ENCODE results near the gene PGS1.
"Not testable (repeated sequence)": the region's sequence is repeated elsewhere in the genome, so short reads cannot be mapped to it uniquely, and the experiment has no call there.

The PGS1 gene, protein sequence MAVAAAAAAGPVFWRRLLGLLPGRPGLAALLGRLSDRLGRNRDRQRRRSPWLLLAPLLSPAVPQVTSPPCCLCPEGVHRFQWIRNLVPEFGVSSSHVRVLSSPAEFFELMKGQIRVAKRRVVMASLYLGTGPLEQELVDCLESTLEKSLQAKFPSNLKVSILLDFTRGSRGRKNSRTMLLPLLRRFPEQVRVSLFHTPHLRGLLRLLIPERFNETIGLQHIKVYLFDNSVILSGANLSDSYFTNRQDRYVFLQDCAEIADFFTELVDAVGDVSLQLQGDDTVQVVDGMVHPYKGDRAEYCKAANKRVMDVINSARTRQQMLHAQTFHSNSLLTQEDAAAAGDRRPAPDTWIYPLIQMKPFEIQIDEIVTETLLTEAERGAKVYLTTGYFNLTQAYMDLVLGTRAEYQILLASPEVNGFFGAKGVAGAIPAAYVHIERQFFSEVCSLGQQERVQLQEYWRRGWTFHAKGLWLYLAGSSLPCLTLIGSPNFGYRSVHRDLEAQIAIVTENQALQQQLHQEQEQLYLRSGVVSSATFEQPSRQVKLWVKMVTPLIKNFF

DNA sequence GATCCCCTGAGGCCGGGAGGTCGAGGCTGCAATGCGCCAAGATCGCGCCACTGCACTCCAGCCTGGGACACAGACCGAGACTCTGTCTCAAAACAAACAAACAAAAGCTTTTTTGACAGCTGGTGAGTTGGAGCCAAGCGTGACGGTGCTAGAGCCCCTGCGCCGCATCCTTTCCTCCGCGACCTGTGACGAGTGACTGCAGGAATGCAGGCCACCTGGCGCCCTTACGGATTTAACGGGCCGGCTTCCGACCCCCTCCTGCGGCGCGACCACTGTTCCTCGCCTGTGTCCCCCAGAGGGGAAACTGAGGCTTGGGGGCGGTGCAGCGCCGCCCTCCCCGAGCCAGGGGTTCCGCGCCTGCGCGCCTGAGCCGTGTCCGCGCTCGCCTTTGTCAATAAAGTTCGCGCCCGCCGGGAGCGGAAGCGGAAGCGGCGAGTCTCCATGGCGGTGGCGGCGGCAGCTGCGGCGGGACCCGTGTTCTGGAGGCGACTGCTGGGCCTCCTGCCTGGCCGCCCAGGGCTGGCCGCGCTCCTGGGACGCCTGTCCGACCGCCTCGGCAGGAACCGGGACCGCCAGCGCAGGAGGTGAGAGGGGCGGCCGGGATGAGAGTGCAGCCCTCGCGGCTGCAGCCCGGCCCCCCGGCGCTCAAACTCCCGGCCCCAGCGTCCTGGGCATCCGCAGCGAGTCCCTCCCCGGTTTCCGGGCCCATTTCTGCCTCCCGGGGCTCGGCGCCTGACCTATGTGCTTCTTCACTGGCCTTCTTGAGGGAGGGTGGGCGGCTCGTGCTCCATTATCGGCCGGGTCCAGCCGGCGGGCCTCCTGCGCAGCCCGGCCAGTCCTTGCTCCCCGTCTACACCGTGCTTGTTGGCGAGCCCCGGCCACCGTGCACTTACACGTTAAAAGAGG lies at the start of gene PGS1:
TSS of gene PGS1 (plus strand) at position 425 of the 906 bp plus-strand sequence. CDS start at position 442, 17 bp downstream.
- DNase-seq (ENCODE audit: low spot score), result peak; percentile 77

DNA sequence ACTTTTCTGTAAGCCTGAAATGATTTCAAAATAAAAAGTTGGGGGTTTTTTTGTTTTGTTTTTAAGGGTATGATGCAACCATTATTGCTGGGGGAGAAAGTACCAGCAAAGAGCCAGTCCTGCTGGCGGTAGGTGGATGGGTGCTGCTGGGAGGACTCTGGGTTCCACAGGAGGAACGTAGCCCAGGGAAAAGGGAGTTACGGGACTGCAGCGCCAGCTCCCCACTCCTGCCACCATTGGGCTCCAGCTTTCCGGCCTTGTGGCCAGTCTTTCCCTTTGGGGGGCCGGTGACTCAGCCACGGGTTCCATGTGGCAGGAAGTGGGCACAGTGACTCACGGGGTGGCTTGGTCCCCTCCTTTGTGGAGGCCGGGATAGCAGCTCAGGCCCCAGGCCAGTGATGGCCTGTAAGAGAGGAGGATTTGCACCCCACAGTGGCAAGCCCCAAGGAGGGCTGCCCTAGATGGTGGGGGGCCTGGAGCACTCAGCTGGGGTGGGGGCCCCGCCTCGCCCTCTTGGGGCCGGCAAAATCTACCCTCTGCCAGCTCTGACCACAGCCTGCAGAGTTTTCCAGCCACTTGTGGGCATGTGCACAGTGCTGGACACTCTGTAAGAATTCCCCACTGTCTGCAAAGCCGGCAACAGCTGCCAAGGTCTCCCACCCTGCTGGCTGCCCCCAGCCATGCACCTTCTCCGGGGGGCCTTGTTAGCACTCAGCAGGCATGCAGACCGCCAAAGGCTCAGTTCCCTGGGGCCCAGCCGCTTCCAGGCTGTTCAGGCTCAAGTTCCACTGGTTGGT lies 49.0 kb upstream of the PGS1 start:
- no peak for DNase-seq (ENCODE audit: low spot score)

DNA sequence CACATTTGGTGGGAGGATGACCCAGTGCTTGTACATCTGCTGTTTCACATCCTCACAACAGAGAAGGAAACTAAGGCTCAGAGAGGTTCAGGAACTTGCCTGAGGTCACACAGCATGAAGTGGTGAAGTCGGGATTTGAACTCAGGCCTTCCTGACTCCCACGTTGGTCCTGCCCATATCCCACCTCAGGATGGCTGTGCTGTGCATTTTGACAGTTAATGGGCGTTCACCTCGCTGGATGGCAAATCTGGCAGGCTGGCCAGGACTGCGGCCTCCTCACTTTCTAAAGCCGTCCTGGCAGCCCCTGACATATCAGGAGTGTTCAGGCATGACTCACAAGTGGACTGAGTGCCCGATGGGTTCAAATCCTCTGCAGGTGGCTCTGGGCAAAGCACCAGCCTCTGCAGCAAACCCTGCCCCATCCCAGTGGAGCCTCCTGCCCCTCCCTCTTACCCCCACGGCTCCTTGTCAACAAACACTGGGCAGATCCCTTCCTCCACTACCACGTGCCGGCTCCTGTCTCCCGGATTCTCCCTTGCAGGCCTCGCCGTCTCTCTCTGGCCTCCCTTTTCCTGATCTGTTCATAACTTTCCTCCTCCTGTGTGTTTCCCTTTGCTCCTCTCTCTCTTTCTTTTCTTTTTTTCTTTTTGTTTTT lies 47.8 kb upstream of the PGS1 start:
- DNase-seq (ENCODE audit: low spot score), result no peak

DNA sequence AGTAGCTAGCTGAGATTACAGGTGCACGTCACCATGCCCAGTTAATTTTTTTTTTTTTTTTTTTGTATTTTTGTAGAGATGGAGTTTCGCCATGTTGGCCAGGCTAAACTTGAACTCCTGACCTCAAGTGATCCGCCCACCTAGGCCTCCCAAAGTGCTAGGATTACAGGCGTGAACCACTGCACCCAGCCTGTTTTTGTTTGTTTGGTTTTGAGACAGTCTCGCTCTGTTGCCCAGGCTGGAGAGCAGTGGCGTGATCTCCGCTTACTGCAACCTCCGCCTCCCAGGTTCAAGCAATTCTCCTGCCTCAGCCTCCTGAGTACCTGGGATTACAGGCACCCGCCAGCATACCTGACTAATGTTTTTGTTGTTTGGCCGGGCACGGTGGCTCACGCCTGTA lies 47.1 kb upstream of the PGS1 start:
- not testable (repeated sequence) for DNase-seq (ENCODE audit: low spot score)

DNA sequence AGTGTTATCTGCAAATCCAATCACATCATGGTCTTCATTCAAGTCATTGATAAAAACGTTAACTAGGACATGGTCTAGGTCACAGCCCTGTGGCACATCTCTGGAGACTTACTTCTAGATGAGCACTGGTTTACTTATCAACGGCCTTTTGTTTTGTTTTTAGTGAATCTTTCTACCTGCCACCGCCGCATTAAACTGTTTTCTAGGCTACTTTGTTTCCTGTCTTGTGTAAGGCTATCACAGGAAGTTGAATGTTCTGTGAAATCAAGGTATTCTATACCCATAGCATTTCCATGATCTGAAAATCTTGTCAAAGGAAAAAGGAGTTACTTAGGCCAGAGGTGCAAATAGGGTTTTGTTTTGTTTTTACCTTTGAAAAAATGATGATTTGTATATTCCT lies 45.5 kb upstream of the PGS1 start:
- peak; percentile 40 for DNase-seq (ENCODE audit: low spot score)

DNA sequence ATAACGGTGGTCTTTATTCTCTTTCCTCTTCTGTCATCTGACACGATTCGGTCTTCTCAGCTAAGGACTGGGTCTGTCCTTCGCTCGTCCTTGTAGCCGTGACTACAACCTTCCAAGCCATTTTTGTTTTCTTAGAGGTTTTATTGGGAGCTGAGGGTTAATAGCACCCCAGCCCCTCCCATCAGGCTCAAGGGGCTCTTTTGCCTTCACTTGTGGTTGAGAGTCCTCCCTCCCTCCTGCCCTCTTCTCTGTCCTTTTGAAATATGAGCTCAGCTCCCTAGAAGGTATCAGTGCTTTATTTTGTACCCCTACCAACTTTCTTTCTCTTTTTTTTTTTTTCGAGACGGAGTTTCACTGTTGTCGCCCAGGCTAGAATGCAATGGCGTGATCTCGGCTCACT lies 43.2 kb upstream of the PGS1 start:
- DNase-seq (ENCODE audit: low spot score), result no peak

DNA sequence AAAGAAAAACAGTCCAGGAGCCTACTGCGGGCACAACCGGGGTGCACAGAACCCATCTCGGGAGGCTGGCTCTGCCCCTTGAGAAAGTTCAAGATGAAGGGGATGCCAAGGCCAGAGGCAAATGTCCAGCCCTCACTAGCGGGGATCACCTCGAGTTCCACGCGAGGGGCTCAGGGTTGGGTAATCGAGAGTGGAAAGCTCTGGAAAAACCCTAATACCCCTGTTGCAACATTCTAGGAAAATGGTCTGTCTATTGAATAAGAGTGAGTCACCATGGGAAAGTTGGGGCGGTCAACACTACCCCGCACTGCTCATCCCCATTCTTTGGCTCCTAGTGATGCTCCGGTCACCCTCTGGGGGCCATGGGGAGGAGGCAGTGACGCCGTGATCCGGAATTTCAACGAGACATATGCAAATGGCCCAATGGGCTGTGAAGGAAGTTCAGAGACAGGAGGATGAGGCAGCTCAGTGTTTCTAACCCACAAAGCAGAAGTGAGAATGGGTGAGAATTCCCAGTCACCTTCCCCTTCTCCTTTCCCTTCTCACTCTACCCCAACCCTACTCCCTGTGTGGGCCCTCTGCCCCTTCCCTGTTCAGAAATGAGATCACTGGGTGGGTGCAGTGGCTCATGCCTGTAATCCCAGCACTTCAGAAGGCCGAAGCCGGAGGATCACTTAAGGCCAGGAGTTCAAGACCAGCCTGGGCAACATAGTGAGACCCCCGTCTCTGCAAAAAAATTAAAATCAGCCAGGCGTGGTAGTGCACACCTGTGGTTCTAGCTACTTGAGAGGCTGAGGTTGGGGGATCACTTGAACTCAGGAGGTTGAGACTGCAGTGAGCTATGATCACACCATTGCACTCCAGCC lies 41.0 kb upstream of the PGS1 start:
- no peak for DNase-seq (ENCODE audit: low spot score)

DNA sequence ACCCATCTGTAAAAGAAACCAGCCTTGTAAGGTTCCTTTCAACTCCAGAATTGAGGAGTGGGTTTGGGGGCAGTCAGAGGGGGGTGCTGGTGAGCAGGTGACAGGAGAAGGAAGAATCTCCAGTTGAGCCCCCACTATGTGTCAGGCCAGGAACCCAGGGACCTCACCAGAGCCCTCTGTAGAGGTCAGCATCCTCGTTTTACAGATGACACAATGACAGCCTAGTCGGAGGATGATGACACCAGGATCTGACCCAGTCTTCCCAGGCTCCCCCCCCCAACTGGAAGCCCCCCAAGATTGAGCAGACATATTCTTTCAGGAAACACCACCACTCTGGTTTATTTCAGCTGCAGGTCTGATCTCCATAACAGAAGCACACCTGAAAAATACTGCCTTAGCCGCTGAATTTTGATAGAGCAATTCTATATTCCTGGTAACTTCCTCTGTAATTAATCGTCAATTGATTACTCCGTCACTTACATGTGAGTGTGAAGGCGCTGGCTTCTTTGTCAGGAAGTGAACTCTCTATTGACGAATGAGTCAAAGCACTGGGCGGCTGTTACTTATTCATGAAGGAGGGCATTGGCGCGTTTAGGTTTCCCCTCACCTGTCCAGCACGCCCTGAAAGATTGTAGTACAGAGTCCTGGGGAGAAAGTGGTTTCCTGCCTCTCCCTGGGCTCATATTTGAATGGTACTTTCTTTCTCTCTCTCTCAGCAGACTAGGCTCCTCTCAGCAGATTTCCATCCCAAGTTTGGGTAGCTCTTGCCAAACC lies 39.8 kb upstream of the PGS1 start:
- DNase-seq (ENCODE audit: low spot score), result peak; percentile 68

DNA sequence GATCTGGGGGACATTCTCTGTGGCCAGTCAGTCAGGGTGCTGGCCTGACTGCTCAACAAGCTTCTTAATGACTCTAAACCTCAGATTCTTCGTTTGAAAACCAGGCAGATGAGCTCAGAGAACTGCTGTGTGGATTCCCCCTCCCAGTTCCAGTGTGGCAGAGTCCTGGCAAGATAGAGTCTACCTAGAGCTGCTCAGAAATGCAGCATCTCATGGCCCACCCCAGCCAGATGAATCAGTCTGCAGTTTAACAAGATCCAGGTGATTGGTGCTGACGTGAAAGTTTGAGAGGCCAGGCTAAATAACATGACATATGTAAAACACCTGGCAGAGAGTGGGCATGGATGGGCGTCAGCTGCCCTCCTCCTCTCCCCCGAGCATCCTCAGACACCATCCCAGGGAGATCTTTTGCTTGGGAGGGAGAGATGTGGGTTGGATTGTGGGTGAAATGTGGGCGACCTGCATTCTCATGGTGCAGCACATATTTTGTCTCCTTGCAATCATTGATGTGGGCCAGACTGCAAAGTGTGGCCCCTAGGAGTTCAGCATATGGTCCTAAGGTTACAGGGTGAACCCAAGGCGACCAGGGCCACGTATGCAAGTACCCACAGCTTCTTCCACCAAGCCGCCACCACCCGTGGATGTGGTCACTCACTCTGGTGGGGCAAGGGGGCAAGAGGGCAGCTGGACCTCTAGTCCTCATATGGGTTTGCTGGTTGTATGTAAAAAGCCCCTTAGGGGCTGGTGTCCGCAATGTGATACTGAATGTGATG lies 38.1 kb upstream of the PGS1 start:
- DNase-seq (ENCODE audit: low spot score), result no peak

DNA sequence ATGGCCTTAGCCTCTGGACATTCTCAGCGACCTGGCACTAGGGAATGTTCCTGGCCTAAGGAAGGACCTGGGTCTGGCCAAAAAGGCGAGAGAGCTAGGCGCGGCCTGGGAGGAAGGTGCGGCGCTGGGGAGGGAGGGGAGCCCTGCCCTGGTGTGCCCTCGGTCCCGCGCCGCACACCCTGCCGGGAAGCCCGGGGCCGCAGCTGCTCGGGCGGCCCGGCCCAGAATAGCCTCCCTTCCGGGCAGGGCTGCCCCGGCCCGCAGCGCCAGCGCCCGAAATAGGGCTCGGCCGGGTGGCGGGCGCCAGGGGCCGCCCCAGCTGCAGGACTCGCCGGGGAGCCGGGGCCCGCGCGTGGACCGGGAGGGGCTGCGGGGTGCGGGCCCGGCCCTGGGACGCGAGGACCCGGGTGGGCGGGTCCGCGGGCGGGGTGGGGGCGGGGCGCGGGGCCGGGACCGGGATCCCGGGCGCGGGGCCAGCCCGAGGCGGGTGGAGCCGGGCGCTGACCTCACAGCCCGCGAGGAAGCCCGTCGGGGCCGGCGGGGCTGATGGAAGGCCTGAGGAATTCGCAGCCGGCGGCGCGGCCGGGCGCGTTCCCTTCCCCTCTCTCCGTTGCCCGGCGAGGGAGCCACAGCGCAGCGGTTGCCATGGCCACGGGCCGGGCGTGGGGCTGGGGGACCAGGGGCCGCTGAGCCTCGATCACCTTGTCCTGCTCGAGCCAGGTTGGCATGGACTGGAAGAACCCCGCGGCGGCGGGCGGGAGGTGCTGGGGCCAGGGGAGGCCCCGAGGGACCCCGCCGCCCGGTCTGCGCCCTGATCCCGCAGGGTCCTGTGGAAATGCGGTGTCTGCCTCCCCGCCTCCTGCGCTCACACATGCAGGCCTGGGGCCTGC lies 36.6 kb upstream of the PGS1 start:
- DNase-seq (ENCODE audit: low spot score), result no peak

DNA sequence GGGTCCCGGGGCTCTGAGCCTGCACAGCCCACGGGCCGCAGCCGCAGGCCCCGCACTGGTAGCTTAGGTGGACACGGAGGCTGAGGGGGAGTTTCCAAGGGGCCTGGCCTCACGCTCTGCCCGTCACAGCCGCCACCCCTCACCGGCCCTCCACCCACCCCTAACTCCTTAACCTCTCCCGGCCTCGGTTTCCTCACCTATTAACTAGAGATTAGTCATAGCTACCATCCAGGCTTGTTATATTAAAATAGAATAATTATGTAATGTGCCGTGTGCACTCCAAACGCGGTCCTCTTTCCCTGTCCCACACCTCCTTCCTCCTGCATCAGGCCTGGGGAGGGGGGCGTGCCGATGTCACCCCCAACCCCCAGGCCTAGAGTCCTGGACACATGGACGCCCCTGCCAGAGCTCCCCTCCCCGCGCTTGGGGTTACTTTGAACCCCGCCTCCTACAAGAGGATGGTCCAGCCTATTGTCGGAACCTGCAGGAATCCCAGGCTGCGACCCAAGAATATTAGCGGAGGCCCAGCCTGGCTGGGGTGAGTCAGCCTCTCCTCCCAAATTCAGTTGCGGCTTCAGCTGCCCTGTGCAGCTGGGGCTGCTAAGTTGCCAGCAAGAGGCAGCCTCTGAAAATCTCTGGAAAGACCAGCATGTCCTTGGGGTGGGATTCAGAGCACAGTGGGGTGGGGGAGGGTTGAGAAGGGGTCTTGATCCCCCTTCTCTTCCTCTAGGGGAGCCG lies 35.8 kb upstream of the PGS1 start:
- DNase-seq (ENCODE audit: low spot score), result no peak

DNA sequence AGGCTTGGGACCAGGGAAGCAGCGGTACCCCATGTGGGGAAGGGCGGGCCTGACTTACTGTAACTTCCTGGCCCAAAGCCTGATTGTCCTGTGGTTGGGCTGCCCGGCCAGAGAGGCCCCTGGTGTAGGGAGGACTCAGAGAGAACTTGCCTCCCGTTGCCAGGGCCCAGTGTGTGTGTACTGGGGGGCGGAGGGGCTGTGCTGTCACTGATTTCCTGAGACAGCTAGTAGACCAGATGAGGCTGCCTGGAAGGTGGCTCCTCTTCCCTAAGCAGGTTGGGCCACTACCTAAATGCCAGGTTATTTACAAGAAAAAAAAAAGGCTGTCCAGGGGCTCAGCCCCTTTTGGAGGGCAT lies 35.3 kb upstream of the PGS1 start:
- no peak for DNase-seq (ENCODE audit: low spot score)

DNA sequence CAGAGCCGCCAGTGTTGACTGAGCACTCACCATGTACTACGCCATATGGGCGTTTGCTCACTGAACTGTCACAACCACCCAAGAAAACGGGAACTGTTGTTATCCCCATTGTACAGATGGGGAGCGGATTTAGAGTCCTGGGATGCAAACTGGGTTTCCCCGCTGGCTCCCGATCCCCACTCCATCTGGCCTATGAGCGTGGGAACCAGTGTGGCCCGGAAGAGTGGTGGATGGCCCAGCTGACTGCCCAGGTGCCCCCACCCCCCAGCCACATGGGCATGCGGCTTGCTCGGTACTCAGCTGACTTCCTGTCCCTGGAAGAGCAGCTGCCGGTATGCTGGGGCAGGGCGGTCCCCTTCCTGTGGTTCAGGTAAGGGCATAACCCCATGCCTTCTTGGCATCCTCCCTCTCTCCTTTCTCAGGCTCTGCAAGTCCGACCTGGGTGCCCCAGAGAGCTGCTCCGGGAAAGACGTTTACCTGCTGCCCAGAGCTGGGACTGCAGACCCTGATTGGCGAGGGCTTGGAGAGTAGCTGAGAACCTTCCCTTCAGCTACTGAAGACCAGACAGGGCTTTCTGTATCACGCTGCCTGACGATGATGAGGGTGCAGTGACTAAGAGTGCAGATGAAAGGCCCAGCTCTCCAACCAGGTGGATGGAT lies 34.8 kb upstream of the PGS1 start:
- DNase-seq (ENCODE audit: low spot score), result peak; percentile 78

DNA sequence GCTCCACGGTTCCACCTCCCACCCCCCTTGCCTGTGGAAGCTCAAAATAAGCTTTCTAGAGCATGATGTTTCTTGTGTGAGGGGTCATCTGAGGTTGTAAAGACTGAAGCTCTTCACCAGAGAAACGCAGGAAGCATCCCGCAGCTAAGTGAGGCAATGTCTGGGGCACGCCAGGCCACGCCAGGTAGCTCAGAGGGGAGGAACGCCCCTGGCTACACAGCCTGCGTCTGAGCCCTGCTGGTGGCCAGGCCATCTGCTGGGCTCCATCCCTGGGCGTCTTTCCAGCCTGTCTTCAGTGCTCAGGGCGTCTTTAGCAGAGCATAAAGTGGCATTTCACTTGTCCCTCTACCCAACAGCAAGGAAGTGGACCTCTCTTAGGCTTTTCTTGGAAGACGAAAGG lies 33.8 kb upstream of the PGS1 start:
- no peak for DNase-seq (ENCODE audit: low spot score)

DNA sequence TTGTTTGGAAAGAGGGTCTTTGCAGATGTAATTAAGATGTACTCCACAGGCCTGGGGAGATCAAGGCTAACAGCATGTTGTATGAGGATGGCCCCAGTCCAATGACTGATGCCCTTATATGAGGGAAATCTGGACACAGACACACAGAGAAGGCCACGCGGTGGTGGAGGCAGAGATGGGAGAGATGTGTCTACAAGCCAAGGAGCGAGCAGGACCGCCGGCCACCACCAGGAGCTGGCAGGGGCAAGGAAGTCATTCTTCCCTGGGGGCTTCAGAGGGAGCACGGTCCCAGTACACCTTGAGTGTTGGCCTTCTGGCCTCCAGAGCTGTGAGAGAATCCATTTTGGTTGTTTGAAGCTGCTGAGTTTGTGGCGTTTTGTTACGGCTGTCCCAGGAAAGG lies 33.3 kb upstream of the PGS1 start:
- no peak for DNase-seq (ENCODE audit: low spot score)

DNA sequence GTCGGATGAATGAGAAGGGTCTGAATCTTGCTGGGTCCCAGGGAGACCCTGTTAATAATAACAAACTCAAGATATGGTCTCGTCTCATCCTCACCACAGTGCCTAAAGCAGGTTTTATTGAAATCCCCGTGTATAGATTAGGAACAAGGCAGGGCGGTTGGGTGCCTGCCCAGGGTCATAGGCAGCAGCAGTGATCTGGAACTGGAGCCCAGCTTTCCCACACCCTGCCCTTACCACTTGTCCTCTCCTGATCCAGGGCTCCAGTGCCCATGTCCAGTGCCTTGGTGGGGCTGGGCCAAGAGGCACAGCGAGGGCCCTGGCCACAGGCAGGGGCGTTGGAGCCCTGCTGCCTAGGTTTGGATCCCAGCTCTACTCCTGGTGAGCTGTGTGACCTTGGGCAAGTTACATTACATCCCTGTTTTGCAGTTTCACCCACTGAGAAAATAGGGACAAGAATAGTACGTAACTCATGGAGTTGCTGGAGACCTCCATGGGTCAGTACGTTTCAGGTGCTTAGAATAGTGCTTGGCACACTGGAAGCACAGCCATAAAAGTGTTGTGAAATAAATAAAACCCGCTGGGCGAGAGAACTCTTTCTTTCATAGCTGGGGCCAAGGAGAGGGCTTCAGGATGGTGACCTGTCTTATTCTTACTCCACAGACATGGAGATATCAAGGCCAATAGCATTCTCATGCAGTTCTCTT lies 32.5 kb upstream of the PGS1 start:
- DNase-seq (ENCODE audit: low spot score), result no peak
